Lower lobe of right lung (tissue), 2 donors: ENCODE measurements around the gene ISG20L2. TPM values are rescaled to one million over a fixed set of nuclear protein-coding genes. Genes with fewer than 3 reads are reported as not detected.
A peak's percentile ranks its signal among the peaks of the same experiment; 100 is the strongest.

Experiments
- ATAC-seq, 2 donors: fragments of 200-7000 bp; cut with Tn5 transposase; one replicate each; pipeline ENCODE4 v1.9.1; 2020 to 2022; ENCODE audit warnings: mild to moderate bottlenecking in 2 of 2, moderate library complexity in 2 of 2
- DNase-seq: peaks from one replicate; pipeline ENCODE4 v3.0.0-alpha.2; 2020
- H3K27ac ChIP-seq: fragments of 200-600 bp; one replicate; pipeline ENCODE4 v1.8.0; 2022
- H3K27me3 ChIP-seq: fragments of 200-600 bp; one replicate; pipeline ENCODE4 v1.8.0; 2022; ENCODE audit warnings: low read depth
- H3K36me3 ChIP-seq: fragments of 200-600 bp; one replicate; pipeline ENCODE4 v1.8.0; 2022; ENCODE audit warnings: mild to moderate bottlenecking
- H3K4me1 ChIP-seq: fragments of 200-600 bp; one replicate; pipeline ENCODE4 v1.8.0; 2022
- H3K4me3 ChIP-seq: fragments of 200-600 bp; one replicate; pipeline ENCODE4 v1.8.0; 2022; ENCODE audit warnings: mild to moderate bottlenecking
- H3K9me3 ChIP-seq: fragments of 200-600 bp; one replicate; pipeline ENCODE4 v1.8.0; 2022
- intact Hi-C: fragments of 100-400 bp; cut with DNase I; formaldehyde crosslinking; loops from one replicate; pipeline ENCODE4 v1.11.0; 2022
- long read RNA-seq: library from polyadenylated mRNA; unstranded; transcript quantifications from one replicate; pipeline ENCODE4 v2.0.0, GENCODE V29; 2021
- total RNA-seq: library from RNA; stranded (reverse); fragmentation: NEBNext Ultra II Directional; extraction: Animal tissue kit (Norgen Biotek cat#: 25700); gene quantifications from one replicate; pipeline ENCODE4 v1.2.1, GENCODE V29; 2021
- TF ChIP-seq, protein P1 (sequence below): fragments of 200-600 bp; IDR thresholded peaks from one replicate; pipeline ENCODE4 v1.8.0; 2022; ENCODE audit warnings: antibody characterized with exemption, mild to moderate bottlenecking
- donor health status: DM: no; HTN: yes; CAD: no; lungs with severe emphysema.

ISG20L2 gene, protein sequence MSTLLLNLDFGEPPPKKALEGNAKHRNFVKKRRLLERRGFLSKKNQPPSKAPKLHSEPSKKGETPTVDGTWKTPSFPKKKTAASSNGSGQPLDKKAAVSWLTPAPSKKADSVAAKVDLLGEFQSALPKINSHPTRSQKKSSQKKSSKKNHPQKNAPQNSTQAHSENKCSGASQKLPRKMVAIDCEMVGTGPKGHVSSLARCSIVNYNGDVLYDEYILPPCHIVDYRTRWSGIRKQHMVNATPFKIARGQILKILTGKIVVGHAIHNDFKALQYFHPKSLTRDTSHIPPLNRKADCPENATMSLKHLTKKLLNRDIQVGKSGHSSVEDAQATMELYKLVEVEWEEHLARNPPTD
- 22.6 TPM for total RNA-seq
- long read RNA-seq, transcript ISG20L2-202 (4 exons, 2,310 nt): minor isoform, 8 of 33 reads
- long read RNA-seq, transcript ISG20L2-201 (3 exons, 3,303 nt): major isoform, 18 of 33 reads
- long read RNA-seq, partial matches to known transcripts: 4 of 33 reads
- long read RNA-seq, other reads (novel, unspliced or antisense): 2 of 33 reads

GRCh38 chr1:156728599-156729462, at the start of gene ISG20L2:
Gene ISG20L2 (minus strand): TSS chr1:156728766. CDS start chr1:156727652, 1,114 bp downstream.
- peaks cover 37% of the 10 kb centered on the region for H3K36me3 ChIP-seq
- no peaks in the 10 kb centered on the region for H3K9me3 ChIP-seq
- H3K27ac ChIP-seq: peak within 1 kb of the TSS; percentile 99
- peak; percentile 97 for ATAC-seq
- DNase-seq: peak; percentile 99
- TF ChIP-seq, protein P1, sequence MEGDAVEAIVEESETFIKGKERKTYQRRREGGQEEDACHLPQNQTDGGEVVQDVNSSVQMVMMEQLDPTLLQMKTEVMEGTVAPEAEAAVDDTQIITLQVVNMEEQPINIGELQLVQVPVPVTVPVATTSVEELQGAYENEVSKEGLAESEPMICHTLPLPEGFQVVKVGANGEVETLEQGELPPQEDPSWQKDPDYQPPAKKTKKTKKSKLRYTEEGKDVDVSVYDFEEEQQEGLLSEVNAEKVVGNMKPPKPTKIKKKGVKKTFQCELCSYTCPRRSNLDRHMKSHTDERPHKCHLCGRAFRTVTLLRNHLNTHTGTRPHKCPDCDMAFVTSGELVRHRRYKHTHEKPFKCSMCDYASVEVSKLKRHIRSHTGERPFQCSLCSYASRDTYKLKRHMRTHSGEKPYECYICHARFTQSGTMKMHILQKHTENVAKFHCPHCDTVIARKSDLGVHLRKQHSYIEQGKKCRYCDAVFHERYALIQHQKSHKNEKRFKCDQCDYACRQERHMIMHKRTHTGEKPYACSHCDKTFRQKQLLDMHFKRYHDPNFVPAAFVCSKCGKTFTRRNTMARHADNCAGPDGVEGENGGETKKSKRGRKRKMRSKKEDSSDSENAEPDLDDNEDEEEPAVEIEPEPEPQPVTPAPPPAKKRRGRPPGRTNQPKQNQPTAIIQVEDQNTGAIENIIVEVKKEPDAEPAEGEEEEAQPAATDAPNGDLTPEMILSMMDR: no peak
- intact Hi-C loops: no loop called here
- H3K27me3 ChIP-seq: no peaks in the 10 kb centered on the region
- H3K4me1 ChIP-seq: peaks cover 48% of the 10 kb centered on the region
- peak within 1 kb of the TSS; percentile 90 for H3K4me3 ChIP-seq

GRCh38 chr1:156777573-156777972, 49.0 kb upstream of the ISG20L2 start:
- ATAC-seq (no peak), DNase-seq (no peak)
- Histone ChIP-seq H3K36me3 (peaks cover 25% of the 10 kb centered on the region), H3K27ac (no peak overlapping the region), H3K27me3 (no peaks in the 10 kb centered on the region), H3K9me3 (no peaks in the 10 kb centered on the region), H3K4me1 (peaks cover 39% of the 10 kb centered on the region), H3K4me3 (no peak overlapping the region)
- intact Hi-C loops: no loop called here
- TF ChIP-seq, protein P1: no peak

DNA sequence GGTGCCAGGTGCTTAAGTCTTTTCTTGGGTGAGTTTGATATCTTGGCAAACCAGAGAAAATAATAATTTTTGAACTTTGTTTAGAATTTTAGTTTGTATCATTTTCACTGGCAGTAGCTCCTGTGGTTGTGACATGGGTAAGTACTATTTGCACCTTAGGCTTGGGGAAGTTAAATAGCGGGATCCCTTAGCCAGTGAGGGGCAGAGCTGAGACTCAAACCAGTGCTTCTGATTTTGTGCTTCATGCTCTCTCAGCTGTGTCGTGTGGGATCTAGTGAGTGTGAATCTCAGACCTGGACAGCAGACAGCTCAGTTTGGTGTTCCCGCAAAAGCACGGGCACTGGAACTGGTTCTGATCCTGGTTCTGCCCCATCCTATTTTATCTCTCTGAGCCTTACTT, 48.4 kb upstream of the ISG20L2 start:
- no peaks in the 10 kb centered on the region for H3K27me3 ChIP-seq
- no peak for ATAC-seq
- TF ChIP-seq, protein P1: no peak
- no peak overlapping the region for H3K27ac ChIP-seq
- H3K9me3 ChIP-seq: no peaks in the 10 kb centered on the region
- H3K36me3 ChIP-seq: peaks cover 22% of the 10 kb centered on the region
- H3K4me1 ChIP-seq: peaks cover 39% of the 10 kb centered on the region
- H3K4me3 ChIP-seq: no peak overlapping the region
- DNase-seq: no peak
- intact Hi-C loops: no loop called here

DNA sequence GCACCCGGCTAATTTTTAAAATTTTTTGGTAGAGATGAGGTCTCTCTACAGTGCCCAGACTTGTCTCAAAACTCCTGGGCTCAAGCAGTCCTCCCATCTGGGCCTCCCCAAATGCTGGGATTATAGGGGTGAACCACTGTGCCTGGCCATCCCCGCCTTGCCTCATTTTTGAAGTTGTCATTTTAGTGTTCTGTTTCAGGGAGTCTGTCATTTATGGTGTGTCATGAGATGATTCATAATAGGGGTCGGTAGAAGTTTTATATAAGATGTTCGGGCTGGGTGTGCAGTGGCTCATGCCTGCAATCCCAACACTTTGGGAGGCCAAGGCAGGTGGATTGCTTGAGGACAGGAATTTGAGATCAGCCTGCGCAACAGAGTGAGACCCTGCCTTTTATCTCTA, 47.2 kb upstream of the ISG20L2 start:
- Histone ChIP-seq H3K27me3 (no peaks in the 10 kb centered on the region), H3K4me3 (no peak overlapping the region), H3K36me3 (peaks cover 25% of the 10 kb centered on the region), H3K27ac (no peak overlapping the region), H3K4me1 (peaks cover 35% of the 10 kb centered on the region), H3K9me3 (no peaks in the 10 kb centered on the region)
- TF ChIP-seq, protein P1: no peak
- ATAC-seq (no peak), DNase-seq (no peak)
- intact Hi-C loops: no loop called here

DNA sequence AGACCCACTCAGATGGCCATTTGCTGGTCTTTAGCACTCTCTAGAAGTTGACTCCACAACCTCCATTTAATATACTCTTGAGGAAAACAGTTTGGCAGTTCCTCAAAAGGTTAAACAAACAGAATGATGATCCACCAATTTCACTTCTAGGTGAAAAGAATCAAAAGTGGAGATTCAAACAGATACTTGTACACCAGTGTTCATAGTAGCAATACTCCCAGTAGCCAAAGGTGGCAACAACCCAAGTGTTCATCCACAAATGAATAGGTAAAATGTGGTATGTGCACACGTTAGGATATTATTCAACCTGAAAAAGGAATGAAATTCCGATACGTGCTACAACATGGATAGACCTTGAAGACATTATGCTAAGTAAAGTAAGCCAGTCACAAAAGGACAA, 45.0 kb upstream of the ISG20L2 start:
- no peak for ATAC-seq

More for the DNA sequence above, 45.0 kb upstream of the ISG20L2 start:
- intact Hi-C loops: no loop called here
- Histone ChIP-seq H3K27ac (no peak overlapping the region), H3K27me3 (no peaks in the 10 kb centered on the region), H3K4me1 (peaks cover 52% of the 10 kb centered on the region), H3K4me3 (no peak overlapping the region), H3K36me3 (peaks cover 34% of the 10 kb centered on the region), H3K9me3 (no peaks in the 10 kb centered on the region)
- TF ChIP-seq, protein P1: no peak
- DNase-seq: no peak
